Ishikawa (cell line): ENCODE results near the gene SMIM12.

ENCODE experiments used
- CEBPB ChIP-seq: IDR thresholded peaks from 2 replicates; pipeline ENCODE4 v1.6.1; 2012
- CREB1 ChIP-seq: IDR thresholded peaks from 2 replicates; pipeline ENCODE4 v1.6.1; 2012; ENCODE audit warnings: low read depth
- EGR1 ChIP-seq: IDR thresholded peaks from 2 replicates; pipeline ENCODE4 v1.6.1; 2012
- EP300 ChIP-seq: IDR thresholded peaks from 2 replicates; pipeline ENCODE4 v1.6.1; 2012; ENCODE audit warnings: borderline replicate concordance
- FOXM1 ChIP-seq: IDR thresholded peaks from 2 replicates; pipeline ENCODE4 v1.6.1; 2012; ENCODE audit warnings: low read depth, borderline replicate concordance
- MAX ChIP-seq: IDR thresholded peaks from 2 replicates; pipeline ENCODE4 v1.6.1; 2012
- NFIC ChIP-seq: IDR thresholded peaks from 2 replicates; pipeline ENCODE4 v1.6.1; 2012
- RAD21 ChIP-seq: IDR thresholded peaks from 2 replicates; pipeline ENCODE4 v1.6.1; 2012; ENCODE audit warnings: low read depth
- REST ChIP-seq: IDR thresholded peaks from 2 replicates; pipeline ENCODE4 v1.6.1; 2012; ENCODE audit warnings: low read depth, mild to moderate bottlenecking
- TAF1 ChIP-seq: IDR thresholded peaks from 2 replicates; pipeline ENCODE4 v1.6.1; 2012; ENCODE audit warnings: low read depth, mild to moderate bottlenecking
- TCF12 ChIP-seq: IDR thresholded peaks from 2 replicates; pipeline ENCODE4 v1.6.1; 2012; ENCODE audit warnings: low read depth
- TEAD4 ChIP-seq: IDR thresholded peaks from 2 replicates; pipeline ENCODE4 v1.6.1; 2012
- USF1 ChIP-seq: IDR thresholded peaks from 2 replicates; pipeline ENCODE4 v1.6.1; 2012
- YY1 ChIP-seq: IDR thresholded peaks from 2 replicates; pipeline ENCODE4 v1.6.1; 2012; ENCODE audit warnings: low read depth
- ZBTB7A ChIP-seq: IDR thresholded peaks from 2 replicates; pipeline ENCODE4 v1.6.1; 2012; ENCODE audit warnings: low read depth

The SMIM12 gene

GRCh38 chr1:34806396-34806795 lies 53.2 kb downstream of the SMIM12 start:
- TF ChIP-seq MAX = no peak
- TF ChIP-seq CREB1 = no peak
- TF ChIP-seq REST = no peak
- TF ChIP-seq YY1 = no peak
- no peak for TF ChIP-seq RAD21
- no peak for TF ChIP-seq FOXM1
- no peak for TF ChIP-seq ZBTB7A
- TF ChIP-seq EP300 = no peak
- TF ChIP-seq NFIC = no peak
- TF ChIP-seq TEAD4 = no peak
- TF ChIP-seq CEBPB = no peak

- TF ChIP-seq RAD21 (no peak), TCF12 (no peak), FOXM1 (no peak), USF1 (no peak), MAX (no peak), CREB1 (no peak), YY1 (no peak), CEBPB (no peak), NFIC (no peak), EP300 (no peak), TEAD4 (no peak), ZBTB7A (no peak), REST (no peak), TAF1 (no peak), EGR1 (no peak)
Observed at GRCh38 chr1:34803770-34804169, 55.8 kb downstream of the SMIM12 start.
